SK-N-SH (cell line): ENCODE results near the gene LSM5. TPM values are rescaled to one million over a fixed set of nuclear protein-coding genes. Genes with fewer than 3 reads are reported as not detected.

Source experiments
- CTCF ChIA-PET: fragments of 300-600, 350-600 bp; formaldehyde crosslinking; extraction: SDS; loops from one replicate; lab custom pipeline; 2021; lab: Yijun Ruan, JAX
- POLR2A ChIA-PET: fragments of 350-600 bp; sonication (Branson Sonifier 250); formaldehyde crosslinking; extraction: SDS; loops from one replicate; lab custom pipeline; 2020; ENCODE audit warnings: antibody characterized with exemption, inconsistent platforms; lab: Yijun Ruan, JAX
- DNase-seq: peaks from one replicate; pipeline ENCODE4 v3.0.0; 2012
- H2AFZ ChIP-seq: fragments of 200-600 bp; sonication (generic); 2 replicates; pipeline ENCODE4 v1.8.1; 2016; ENCODE audit warnings: antibody characterized with exemption, mild to moderate bottlenecking, low read depth
- H3F3A ChIP-seq: fragments of 200-600 bp; sonication (generic); replicated peaks from 2 replicates; pipeline ENCODE3; 2016; ENCODE audit warnings: antibody characterized with exemption, mild to moderate bottlenecking; ENCODE audit not compliant: insufficient read depth
- H3K27ac ChIP-seq, 2 experiments: fragments of 200-500 bp in 1 of 2; fragments of 200-600 bp in 1 of 2; sonication (Bioruptor generic) in 1 of 2; sonication (generic), shearing (Covaris generic) in 1 of 2; 2 replicates each; pipeline versions ENCODE4 v1.5.1 to v1.6.1; 2014 to 2016; ENCODE audit warnings: low read depth in 2 of 2, inconsistent platforms in 1 of 2, low read length in 1 of 2, mild to moderate bottlenecking in 1 of 2, mixed read lengths in 1 of 2
- H3K27me3 ChIP-seq: fragments of 200-600 bp; sonication (generic), shearing (Covaris generic); 2 replicates; pipeline ENCODE4 v1.6.1; 2016; ENCODE audit warnings: mixed run types; ENCODE audit not compliant: insufficient read depth
- H3K36me3 ChIP-seq, 2 experiments: fragments of 200-500 bp in 1 of 2; fragments of 200-600 bp in 1 of 2; sonication (Bioruptor generic) in 1 of 2; sonication (generic) in 1 of 2; replicated peaks in 1 of 2; 2 replicates each; pipeline versions ENCODE3 to v1.5.1; 2014 to 2016; ENCODE audit warnings: low read length in 1 of 2, mild to moderate bottlenecking in 1 of 2; ENCODE audit not compliant: insufficient read depth in 2 of 2, control insufficient read depth in 1 of 2
- H3K4me1 ChIP-seq, 2 experiments: fragments of 200-500 bp in 1 of 2; fragments of 200-600 bp in 1 of 2; sonication (Bioruptor generic) in 1 of 2; sonication (generic), shearing (Covaris generic) in 1 of 2; 2 replicates each; pipeline versions ENCODE4 v1.5.1 to v1.6.1; 2014 to 2016; ENCODE audit warnings: low read depth in 1 of 2, low read length in 1 of 2, mixed run types in 1 of 2; ENCODE audit not compliant: insufficient read depth in 2 of 2, control insufficient read depth in 1 of 2
- H3K4me2 ChIP-seq: fragments of 200-600 bp; sonication (generic), shearing (Covaris generic); 2 replicates; pipeline ENCODE4 v1.6.1; 2017; ENCODE audit warnings: mixed run types
- H3K4me3 ChIP-seq, 2 experiments: fragments of 200-500 bp in 1 of 2; fragments of 200-600 bp in 1 of 2; sonication (Bioruptor generic) in 1 of 2; sonication (generic), shearing (Covaris generic) in 1 of 2; 2 replicates each; pipeline versions ENCODE4 v1.5.1 to v1.8.1; 2014 to 2016; ENCODE audit warnings: low read depth in 2 of 2, inconsistent platforms in 1 of 2, low read length in 1 of 2, mild to moderate bottlenecking in 1 of 2, mixed read lengths in 1 of 2, moderate library complexity in 1 of 2
- H3K79me2 ChIP-seq: fragments of 200-600 bp; sonication (generic); 2 replicates; pipeline ENCODE4 v1.8.1; 2017; ENCODE audit warnings: mild to moderate bottlenecking; ENCODE audit not compliant: insufficient read depth
- H3K9ac ChIP-seq: fragments of 200-600 bp; sonication (generic); 2 replicates; pipeline ENCODE4 v1.6.1; 2017; ENCODE audit warnings: mixed run types
- H3K9me2 ChIP-seq: fragments of 200-600 bp; sonication (generic); 2 replicates; pipeline ENCODE4 v1.6.1; 2017; ENCODE audit warnings: mixed run types
- H3K9me3 ChIP-seq: fragments of 200-600 bp; sonication (generic); 2 replicates; pipeline ENCODE4 v1.6.1; 2017; ENCODE audit warnings: mixed run types, mild to moderate bottlenecking, moderate library complexity
- H4K20me1 ChIP-seq: fragments of 200-600 bp; sonication (generic); 2 replicates; pipeline ENCODE4 v1.6.1; 2017; ENCODE audit warnings: mild to moderate bottlenecking, mixed run types; ENCODE audit not compliant: insufficient read depth
- EZH2phosphoT487 ChIP-seq: fragments of 200-600 bp; sonication (generic); IDR thresholded peaks from 2 replicates; pipeline ENCODE4 v1.6.1; 2017; ENCODE audit warnings: low read depth, mixed run types, mild to moderate bottlenecking, antibody characterized with exemption, moderate library complexity, borderline replicate concordance
- FOXM1 ChIP-seq: IDR thresholded peaks from 2 replicates; pipeline ENCODE4 v1.4.0; 2012; ENCODE audit warnings: low read depth, mild to moderate bottlenecking
- GATA2 ChIP-seq: sonication (generic); formaldehyde crosslinking; IDR thresholded peaks from 2 replicates; pipeline ENCODE4 v1.5.0; 2020; ENCODE audit warnings: mild to moderate bottlenecking, missing genetic modification reagents
- MEF2A ChIP-seq: IDR thresholded peaks from 2 replicates; pipeline ENCODE4 v1.4.0; 2012; ENCODE audit warnings: low read depth, borderline replicate concordance
- MXI1 ChIP-seq: IDR thresholded peaks from 2 replicates; pipeline ENCODE4 v1.6.1; 2012; ENCODE audit warnings: mild to moderate bottlenecking, low read depth, low read length, improper control_type of control experiment
- NRF1 ChIP-seq: IDR thresholded peaks from 2 replicates; pipeline ENCODE4 v1.6.1; 2012; ENCODE audit warnings: low read depth, mild to moderate bottlenecking, low read length
- POLR2AphosphoS5 ChIP-seq: IDR thresholded peaks from 2 replicates; pipeline ENCODE4 v1.6.1; 2012; ENCODE audit warnings: low read depth, low read length
- RAD21 ChIP-seq: IDR thresholded peaks from 2 replicates; pipeline ENCODE4 v1.6.1; 2012; ENCODE audit warnings: mild to moderate bottlenecking, low read length
- RCOR1 ChIP-seq: fragments of 150-350 bp; IDR thresholded peaks from 2 replicates; pipeline ENCODE4 v1.6.1; 2017; ENCODE audit warnings: antibody characterized with exemption, low read length
- RFX5 ChIP-seq: IDR thresholded peaks from 2 replicates; pipeline ENCODE4 v1.6.1; 2012; ENCODE audit warnings: mild to moderate bottlenecking, improper control_type of control experiment, low read length
- SIN3A ChIP-seq: IDR thresholded peaks from 2 replicates; pipeline ENCODE4 v1.6.1; 2012; ENCODE audit warnings: low read depth, mild to moderate bottlenecking, low read length, moderate library complexity, borderline replicate concordance
- TAF1 ChIP-seq: IDR thresholded peaks from 2 replicates; pipeline ENCODE4 v1.6.1; 2012; ENCODE audit warnings: low read depth, mild to moderate bottlenecking, low read length, moderate library complexity, borderline replicate concordance
- TCF12 ChIP-seq: IDR thresholded peaks from 2 replicates; pipeline ENCODE4 v1.4.0; 2012
- USF2 ChIP-seq: fragments of 150-350 bp; IDR thresholded peaks from 2 replicates; pipeline ENCODE4 v1.6.1; 2017; ENCODE audit warnings: antibody characterized with exemption, low read length, low read depth, borderline replicate concordance
- ZBTB33 ChIP-seq: IDR thresholded peaks from 2 replicates; pipeline ENCODE4 v1.4.0; 2012; ENCODE audit warnings: low read depth, borderline replicate concordance
- WGBS: methylation state at CpG from one replicate; pipeline ENCODE4 v1.1.6; 2017; ENCODE audit warnings: low lambda C conversion rate; 5-methylcytosine and 5-hydroxymethylcytosine counted together
- polyA plus RNA-seq, 3 experiments: library from polyadenylated mRNA; depleted of rRNA; stranded (reverse); fragments of >200 nt; gene quantifications; 2 replicates each; pipeline ENCODE4 v1.2.3, GENCODE V29; 2012

Gene LSM5
- polyA plus RNA-seq, 1 of the 3 experiments (the other 2 are of a cell fraction), result 21.2 TPM

- ChIA-PET CTCF (interaction anchor here (0.6 to 8.7 kb wide), 3 partner anchors 9 to 272 kb away, joined by 3 to 163 read pairs (median 3); partner anchors contain the start of gene LSM5), POLR2A (no interaction called here)
- Histone ChIP-seq H3K9me3 (no peaks in the 10 kb centered on the region), H3K27ac (peak overlapping the region in 1 of 2 experiments; percentile 82; a peak in 2 of 4 replicates), H3K4me1 (peaks cover 0 to 14% of the 10 kb centered on the region in 2 experiments; a peak in 2 of 4 replicates), H3K9me2 (no peaks in the 10 kb centered on the region), H3K4me3 (no peak overlapping the region), H3K4me2 (no peak overlapping the region), H2AFZ (no peak overlapping the region), H3K36me3 (peaks cover 5 to 12% of the 10 kb centered on the region in 2 experiments), H3K27me3 (no peaks in the 10 kb centered on the region), H3K9ac (no peak overlapping the region), H4K20me1 (no peaks in the 10 kb centered on the region), H3K79me2 (no peaks in the 10 kb centered on the region), H3F3A (peaks cover 5% of the 10 kb centered on the region)
- TF ChIP-seq USF2, result no peak
- no peak for TF ChIP-seq MEF2A
- no peak for TF ChIP-seq TAF1
- TF ChIP-seq FOXM1, result no peak
- TF ChIP-seq SIN3A, result no peak
- no peak for TF ChIP-seq RAD21
- no peak for TF ChIP-seq RFX5
- TF ChIP-seq TCF12, result no peak
- no peak for TF ChIP-seq ZBTB33
- no peak for TF ChIP-seq GATA2 (CRISPR knock-in tag)
- no peak for TF ChIP-seq NRF1
- no peak for TF ChIP-seq RCOR1
- no peak for TF ChIP-seq EZH2phosphoT487
- TF ChIP-seq MXI1, result no peak
- TF ChIP-seq POLR2AphosphoS5, result no peak
- peak; percentile 4 for DNase-seq
- WGBS, result 58% methylated on average over 1 of the region's 1 CpG
These were observed 9.0 kb downstream of the LSM5 start for GRCh38 chr7:32481176-32481575.
